Sciatic nerve (tissue), 2 donors: ENCODE measurements around the gene ZNF778. TPM values are rescaled to one million over a fixed set of nuclear protein-coding genes. Genes with fewer than 3 reads are reported as not detected.

Source experiments
- ATAC-seq: fragments of 200-7000 bp; cut with Tn5 transposase; one replicate; pipeline ENCODE4 v1.9.1; 2020; ENCODE audit warnings: mild to moderate bottlenecking, moderate library complexity
- DNase-seq: peaks from one replicate; pipeline ENCODE4 v3.0.0-alpha.2; 2020; ENCODE audit warnings: low spot score
- intact Hi-C: fragments of 100-400 bp; cut with DNase I; formaldehyde crosslinking; loops from one replicate; pipeline ENCODE4 v1.14.2; 2022
- total RNA-seq: library from RNA; stranded (reverse); fragmentation: NEBNext Ultra II Directional; extraction: Animal tissue kit (Norgen Biotek cat#: 25700); gene quantifications from one replicate; pipeline ENCODE4 v1.2.1, GENCODE V29; 2021
- donor health status: DM: no; HTN: no; CAD: no.
- donor health status: DM: no; HTN: no; CAD: no.

Gene ZNF778
- total RNA-seq, 1 donor from 2014 or later, result 9.8 TPM

DNA sequence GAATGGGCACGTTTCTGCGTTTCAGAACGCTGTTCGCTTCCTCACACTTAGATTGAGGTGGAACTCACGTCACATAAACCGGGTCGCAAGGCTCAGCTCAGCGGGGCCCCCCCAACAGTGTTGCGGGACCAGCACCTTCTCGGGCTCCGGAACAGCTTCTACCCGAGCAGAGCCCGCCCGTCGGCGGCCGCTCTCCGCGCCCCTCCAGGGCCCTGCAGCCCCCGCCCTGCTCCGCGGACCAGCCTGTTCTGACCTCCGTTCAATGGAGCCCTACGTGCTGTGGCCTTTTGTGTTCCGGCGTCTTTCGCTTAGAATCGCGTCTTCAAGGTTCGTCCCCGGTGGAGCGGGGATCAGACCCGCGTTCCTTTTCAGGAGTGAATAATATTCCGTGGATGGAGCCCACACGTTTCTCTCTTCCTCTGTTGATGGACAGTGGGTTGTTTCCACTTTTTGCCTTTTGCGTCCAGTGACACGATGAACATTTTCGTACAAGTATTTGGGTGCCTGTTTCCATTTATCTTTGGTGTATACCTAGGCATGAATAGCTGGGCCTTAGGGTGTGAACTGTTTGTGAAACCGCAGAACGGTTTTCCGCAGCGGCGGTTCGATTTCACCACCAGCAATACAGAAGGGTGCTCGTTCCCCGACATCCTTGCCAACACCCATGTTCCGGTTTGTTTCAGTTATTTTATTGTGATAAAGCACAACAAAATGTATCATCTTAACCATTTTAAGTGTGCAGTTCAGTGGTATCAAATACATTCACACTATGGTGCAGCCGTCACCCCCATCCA lies 14.9 kb upstream of the ZNF778 start:
- DNase-seq, result no peak

GRCh38 chr16:89207993-89208392 lies 9.5 kb upstream of the ZNF778 start:
- intact Hi-C loops, result no loop called here
- ATAC-seq, result no peak
- no peak for DNase-seq

More for the DNA sequence above, 14.9 kb upstream of the ZNF778 start:
- intact Hi-C loops, result no loop called here
- ATAC-seq, result no peak

- DNase-seq, result no peak
- intact Hi-C loops, result no loop called here
- no peak for ATAC-seq
Observed at GRCh38 chr16:89209522-89210044, 7.9 kb upstream of the ZNF778 start.

DNA sequence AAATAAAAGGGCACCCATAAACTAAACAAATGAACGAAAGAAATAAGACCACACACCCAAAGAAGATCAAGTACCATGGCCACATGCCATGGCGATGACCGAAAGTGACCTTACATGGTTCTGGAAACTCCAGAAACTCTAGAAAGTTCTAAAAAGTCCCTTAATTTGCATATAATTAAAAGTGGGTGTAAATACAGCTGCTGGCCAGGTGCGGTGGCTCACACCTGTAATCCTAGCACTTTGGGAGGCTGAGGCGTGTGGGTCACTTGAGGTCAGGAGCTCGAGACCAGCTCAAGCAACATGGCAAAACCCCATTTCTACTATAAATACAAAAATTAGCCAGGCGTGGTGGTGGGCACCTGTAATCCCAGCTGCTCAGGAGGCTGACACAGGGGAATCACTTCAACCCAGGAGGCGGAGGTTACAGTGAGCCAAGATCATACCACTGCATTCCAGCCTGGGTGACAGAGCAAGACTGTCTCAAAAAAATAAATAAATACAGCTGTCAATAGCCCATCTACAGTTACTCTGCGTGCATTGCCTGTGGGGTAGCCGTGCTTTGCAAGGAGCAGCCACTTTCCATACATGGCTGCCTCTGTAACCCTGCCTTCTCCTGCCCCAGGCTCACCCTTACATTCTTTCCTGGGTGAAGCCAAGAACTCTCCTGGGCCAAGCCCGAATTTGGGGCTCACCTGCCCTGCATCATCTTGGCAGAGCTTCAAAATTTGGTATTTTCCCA lies 7.2 kb upstream of the ZNF778 start:
- DNase-seq, result no peak
- intact Hi-C loops, result no loop called here
- no peak for ATAC-seq

- no peak for ATAC-seq
- intact Hi-C loops, result no loop called here
- DNase-seq, result no peak
Observed at GRCh38 chr16:89210904-89211515, 6.5 kb upstream of the ZNF778 start.

DNA sequence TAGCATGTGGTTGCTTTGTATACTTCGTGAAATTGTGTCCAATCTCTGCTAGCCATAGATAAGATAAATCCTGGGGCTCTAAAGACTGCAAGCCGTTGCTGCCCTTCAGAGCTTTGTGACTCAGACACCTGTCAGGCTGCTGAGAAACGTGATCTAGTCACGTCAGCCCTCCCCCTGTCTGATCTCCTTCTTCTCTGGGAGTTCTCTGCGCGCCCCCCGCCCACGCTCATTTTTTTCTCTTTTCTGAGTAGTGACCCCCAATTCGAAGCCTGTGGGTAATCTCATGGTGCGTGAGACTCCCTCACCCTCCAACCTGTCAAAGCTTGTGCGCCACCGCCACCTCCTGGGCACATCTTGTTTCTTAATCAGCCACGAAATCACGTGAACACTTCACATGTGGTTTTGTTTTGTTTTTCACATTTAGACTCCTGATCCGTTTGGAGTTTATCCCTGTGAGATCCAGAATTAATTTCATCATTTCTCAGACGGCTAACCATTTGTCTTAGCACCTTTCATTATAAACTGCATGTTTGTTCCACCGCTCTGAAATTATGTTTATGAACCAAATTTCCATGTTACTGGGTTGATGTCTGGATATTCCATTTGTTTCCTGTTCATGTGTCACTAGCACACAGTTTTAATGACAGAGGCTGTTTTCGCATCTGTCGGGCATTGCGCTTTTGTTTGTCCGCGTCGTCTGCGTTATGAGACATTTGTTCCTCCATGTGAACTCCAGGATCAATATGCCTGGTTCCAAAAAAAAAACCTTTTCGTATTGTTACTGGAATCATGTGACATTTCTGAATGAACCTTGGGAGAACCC lies 977 bp upstream of the ZNF778 start:
- intact Hi-C loops, result loop anchor here (5.0 kb wide), 1 partner anchor 274 kb away; no protein-coding TSS in a partner anchor
- DNase-seq (peak; percentile 89), ATAC-seq (peak; percentile 93)

- DNase-seq (no peak), ATAC-seq (no peak)
- intact Hi-C loops, result loop anchor here (5.0 kb wide), 1 partner anchor 275 kb away; no protein-coding TSS in a partner anchor
Observed at GRCh38 chr16:89217138-89217387, 440 bp upstream of the ZNF778 start.

DNA sequence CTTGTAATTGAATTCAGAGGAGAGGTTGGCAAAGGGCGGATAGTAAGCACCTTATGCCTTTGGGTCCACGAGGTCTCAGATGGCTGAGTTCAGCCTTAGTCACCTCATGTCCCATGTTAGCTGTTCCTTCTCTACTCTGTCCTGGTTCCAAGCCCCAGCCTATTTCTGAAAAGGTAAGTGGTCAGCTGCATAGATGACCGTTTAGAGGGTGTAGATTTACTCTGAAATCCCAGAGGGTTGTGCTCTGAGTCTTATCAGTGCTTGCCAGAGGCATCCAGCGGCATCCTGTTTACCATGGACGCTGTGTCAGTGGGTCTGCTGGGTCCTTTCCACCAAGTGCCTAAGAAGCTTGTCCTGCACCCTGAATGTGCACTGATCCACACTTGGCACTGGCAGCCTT lies 1.9 kb downstream of the ZNF778 start:
- ATAC-seq (no peak), DNase-seq (no peak)
- intact Hi-C loops, result loop anchor here (5.0 kb wide), 1 partner anchor 277 kb away; no protein-coding TSS in a partner anchor

DNA sequence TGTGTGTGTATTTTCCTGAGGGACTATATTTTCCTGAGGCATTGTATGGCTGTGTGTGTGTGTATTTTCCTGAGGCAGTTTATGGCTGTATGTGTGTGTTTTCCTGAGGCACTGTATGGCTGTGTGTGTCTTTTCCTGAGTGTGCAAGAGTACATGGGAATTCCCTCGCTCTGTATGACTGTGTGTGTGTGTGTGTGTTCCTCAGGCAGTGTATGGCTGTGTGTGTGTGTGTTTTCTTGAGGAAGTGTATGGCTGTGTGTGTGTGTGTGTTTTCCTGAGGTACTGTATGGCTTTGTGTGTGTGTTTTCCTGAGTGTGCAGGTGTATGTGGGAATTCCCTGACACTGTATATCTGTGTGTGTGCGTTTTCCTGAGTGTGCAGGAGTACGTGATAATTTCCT lies 4.1 kb downstream of the ZNF778 start:
- intact Hi-C loops, result no loop called here
- no peak for DNase-seq
- no peak for ATAC-seq

- ATAC-seq (peak; percentile 10), DNase-seq (no peak)
- intact Hi-C loops, result no loop called here
Observed at GRCh38 chr16:89222931-89223330, 5.4 kb downstream of the ZNF778 start.

DNA sequence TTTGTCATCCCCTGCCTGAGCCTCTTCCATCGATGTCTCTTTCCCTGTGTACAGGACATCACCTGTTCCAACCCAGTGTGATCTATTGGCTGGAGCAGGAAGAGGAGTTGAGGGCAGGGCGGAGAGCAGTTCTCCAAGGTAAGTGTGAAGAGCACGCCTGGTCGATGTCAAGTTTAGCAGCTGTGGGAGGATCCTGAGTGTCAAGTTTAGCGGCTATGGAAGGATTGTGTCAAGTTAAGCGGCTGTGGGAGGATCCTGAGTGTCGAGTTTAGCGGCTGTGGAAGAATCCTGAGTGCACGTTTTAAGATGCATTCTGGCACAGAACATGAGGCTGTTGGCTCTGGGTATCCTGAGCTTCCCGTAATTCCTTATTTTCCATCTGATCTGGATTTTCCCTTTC lies 7.2 kb downstream of the ZNF778 start:
- DNase-seq, result no peak
- no peak for ATAC-seq
- intact Hi-C loops, result no loop called here

DNA sequence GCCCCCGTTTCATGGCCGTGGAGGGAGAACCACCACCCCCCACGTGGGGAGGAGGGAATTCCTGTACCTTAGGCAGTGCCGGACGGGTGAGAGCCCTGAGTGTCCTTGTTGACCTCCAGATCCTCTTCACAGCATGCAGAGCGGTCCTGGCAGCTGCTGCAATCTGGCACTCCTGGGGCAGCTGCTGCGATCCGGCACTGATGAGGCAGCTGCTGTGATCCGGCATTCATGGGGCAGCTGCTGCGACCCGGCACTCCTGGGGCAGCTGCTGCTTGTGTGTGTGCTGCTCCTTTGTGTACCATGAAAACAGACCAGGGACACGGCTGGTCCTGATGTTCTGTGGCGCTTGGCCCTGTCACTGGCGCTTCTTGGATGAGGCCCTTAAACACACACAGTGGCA lies 12.8 kb downstream of the ZNF778 start:
- intact Hi-C loops, result no loop called here
- DNase-seq (no peak), ATAC-seq (no peak)

- DNase-seq, result no peak
- no peak for ATAC-seq
- intact Hi-C loops, result no loop called here
Observed at GRCh38 chr16:89232107-89232506, 14.6 kb downstream of the ZNF778 start.

- intact Hi-C loops, result no loop called here
Observed at GRCh38 chr16:89233678-89234490, 16.4 kb downstream of the ZNF778 start.

DNA sequence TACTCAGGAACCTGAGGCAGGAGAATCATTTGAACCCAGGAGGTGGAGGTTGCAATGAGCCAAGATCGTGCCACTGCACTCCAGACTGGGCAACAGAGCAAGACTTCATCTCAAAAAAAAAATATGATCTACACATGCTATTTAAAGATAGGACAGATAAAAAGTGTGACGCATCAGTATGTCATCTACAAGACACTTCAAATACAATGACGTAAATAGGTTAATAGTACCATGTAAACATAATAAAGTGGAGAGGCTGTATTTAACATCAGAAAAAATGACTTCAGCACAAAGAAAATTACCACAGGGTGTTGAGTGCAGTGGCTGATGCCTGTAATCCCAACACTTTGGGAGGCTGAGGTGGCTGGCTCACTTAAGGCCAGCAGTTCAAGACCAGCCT lies 20.2 kb downstream of the ZNF778 start:
- intact Hi-C loops, result no loop called here
- no peak for ATAC-seq
- DNase-seq, result no peak

More at GRCh38 chr16:89233678-89234490, 16.4 kb downstream of the ZNF778 start:
- no peak for ATAC-seq
- no peak for DNase-seq

- intact Hi-C loops, result no loop called here
Observed at GRCh38 chr16:89241187-89242007, 23.9 kb downstream of the ZNF778 start.

DNA sequence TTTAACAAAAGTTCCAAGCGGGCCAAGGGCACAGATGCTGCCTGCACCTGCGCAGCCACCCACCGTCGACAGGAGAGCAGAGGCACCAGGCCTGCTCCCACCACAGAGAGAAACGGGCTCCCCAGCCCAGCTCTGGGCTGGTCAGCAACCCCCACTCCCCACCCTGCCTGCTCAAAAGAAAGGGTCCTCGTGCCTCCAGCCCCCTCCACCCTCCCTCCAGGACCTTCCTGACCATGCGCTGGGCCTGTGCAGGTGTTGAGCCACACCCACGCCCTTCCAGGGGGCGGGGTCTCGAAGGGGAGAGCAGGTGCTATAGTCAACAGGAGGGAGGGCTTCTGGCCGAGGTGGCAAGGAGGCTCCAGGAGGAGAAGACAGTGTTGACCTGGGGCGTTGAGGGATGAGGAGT lies 25.3 kb downstream of the ZNF778 start:
- intact Hi-C loops, result no loop called here
- ATAC-seq, result no peak
- no peak for DNase-seq

More at GRCh38 chr16:89241187-89242007, 23.9 kb downstream of the ZNF778 start:
- DNase-seq, result peak; percentile 85
- peak; percentile 89 for ATAC-seq
